Common myeloid progenitor, CD34-positive (primary cell): Measurements from ENCODE around the gene ATP6V0D1.

ENCODE experiments used
- CTCF ChIA-PET: fragments of 350-600 bp; sonication (Branson Sonifier 250); formaldehyde crosslinking; loops from one replicate; lab custom pipeline; 2021; ENCODE audit warnings: antibody characterized with exemption; lab: Charles Lee
- POLR2A ChIA-PET: fragments of 350-600 bp; sonication (Branson Sonifier 250); formaldehyde crosslinking; loops from one replicate; lab custom pipeline; 2021; ENCODE audit warnings: antibody characterized with exemption; lab: Charles Lee
- DNase-seq, 3 donors: peaks; one replicate each; pipeline versions ENCODE4 v3.0.0 to v3.0.0-alpha.2; 2013
- H3K27ac ChIP-seq, 2 experiments: 1 replicate in 1 of 2; 2 replicates in 1 of 2; pipeline ENCODE4 v1.7.0; 2013; ENCODE audit warnings: inconsistent platforms in 2 of 2, low read length in 2 of 2, mild to moderate bottlenecking in 2 of 2, low read depth in 1 of 2, moderate library complexity in 1 of 2; ENCODE audit not compliant: severe bottlenecking in 2 of 2, insufficient read depth in 1 of 2, poor library complexity in 1 of 2
- H3K27me3 ChIP-seq, 5 experiments: replicated peaks in 2 of 5; 1 replicate in 3 of 5; 2 replicates in 2 of 5; pipeline versions ENCODE4 v1.6.1 to v1.7.0; 2013; ENCODE audit warnings: low read length in 4 of 5, mild to moderate bottlenecking in 2 of 5, moderate library complexity in 2 of 5, inconsistent platforms in 1 of 5; ENCODE audit not compliant: insufficient read depth in 5 of 5, control insufficient read depth in 4 of 5
- H3K36me3 ChIP-seq, 4 experiments: 1 replicate in 2 of 4; 2 replicates in 2 of 4; pipeline versions ENCODE4 v1.6.1 to v1.7.0; 2013; ENCODE audit warnings: low read length in 3 of 4, control low read depth in 1 of 4, mild to moderate bottlenecking in 1 of 4; ENCODE audit not compliant: control insufficient read depth in 4 of 4, insufficient read depth in 4 of 4
- H3K4me1 ChIP-seq, 4 experiments: 1 replicate in 3 of 4; 2 replicates in 1 of 4; pipeline versions ENCODE4 v1.6.1 to v1.7.1; 2013; ENCODE audit warnings: low read length in 3 of 4, mild to moderate bottlenecking in 3 of 4, control low read depth in 1 of 4, inconsistent platforms in 1 of 4, moderate library complexity in 1 of 4; ENCODE audit not compliant: control insufficient read depth in 4 of 4, insufficient read depth in 4 of 4; ENCODE audit errors: control extremely low read depth in 1 of 4
- H3K4me3 ChIP-seq, 7 experiments: 1 replicate in 4 of 7; 2 replicates in 3 of 7; pipeline versions ENCODE4 v1.5.1 to v1.7.0; 2013; ENCODE audit warnings: mild to moderate bottlenecking in 7 of 7, low read length in 6 of 7, moderate library complexity in 6 of 7, inconsistent platforms in 2 of 7, low read depth in 2 of 7, control low read depth in 1 of 7; ENCODE audit not compliant: insufficient read depth in 4 of 7, control insufficient read depth in 1 of 7; ENCODE audit errors: extremely low read depth in 1 of 7
- H3K9me3 ChIP-seq, 5 experiments: 1 replicate in 4 of 5; 2 replicates in 1 of 5; pipeline versions ENCODE4 v1.6.1 to v1.7.1; 2013; ENCODE audit warnings: low read length in 4 of 5, mild to moderate bottlenecking in 2 of 5, inconsistent platforms in 1 of 5, low read depth in 1 of 5, moderate library complexity in 1 of 5; ENCODE audit not compliant: control insufficient read depth in 4 of 5, insufficient read depth in 2 of 5; ENCODE audit errors: control extremely low read depth in 1 of 5
- WGBS: methylation state at CpG from one replicate; pipeline ENCODE4 v1.1.5; 2013; ENCODE audit not compliant: insufficient coverage; 5-methylcytosine and 5-hydroxymethylcytosine counted together

ATP6V0D1 gene

GRCh38 chr16:67411339-67411738 is 69.6 kb downstream of the ATP6V0D1 start:
- ChIA-PET POLR2A (no interaction called here), CTCF (interaction anchor here (1.8 kb wide), 1 partner anchor 12 kb away, joined by 4 read pairs; no protein-coding TSS in a partner anchor)
- Histone ChIP-seq H3K4me1 (peaks cover 0 to 8% (median 6%) of the 10 kb centered on the region in 4 experiments), H3K36me3 (no peaks in the 10 kb centered on the region), H3K9me3 (no peaks in the 10 kb centered on the region), H3K27me3 (no peaks in the 10 kb centered on the region), H3K27ac (no peak overlapping the region), H3K4me3 (no peak overlapping the region)
- 96% methylated on average over 2 of the region's 3 CpGs for WGBS
- DNase-seq, result no peak

GRCh38 chr16:67409631-67410030 is 71.3 kb downstream of the ATP6V0D1 start:
- 94% methylated on average over 8 of the region's 9 CpGs for WGBS
- no peak overlapping the region for H3K27ac ChIP-seq
- ChIA-PET POLR2A (no interaction called here), CTCF (no interaction called here)
- no peak for DNase-seq
- no peaks in the 10 kb centered on the region for H3K36me3 ChIP-seq
- H3K4me3 ChIP-seq, result no peak overlapping the region
- no peaks in the 10 kb centered on the region for H3K4me1 ChIP-seq
- H3K9me3 ChIP-seq, result no peaks in the 10 kb centered on the region
- H3K27me3 ChIP-seq, result no peaks in the 10 kb centered on the region

- H3K27ac ChIP-seq, result no peak overlapping the region
- H3K4me1 ChIP-seq, result peaks cover 0 to 8% (median 4%) of the 10 kb centered on the region in 4 experiments
- H3K36me3 ChIP-seq, result no peaks in the 10 kb centered on the region
- H3K9me3 ChIP-seq, result no peaks in the 10 kb centered on the region
- H3K27me3 ChIP-seq, result no peaks in the 10 kb centered on the region
- CTCF ChIA-PET, result interaction anchor here (1.0 to 1.4 kb wide), 3 partner anchors 9 to 144 kb away, joined by 3 to 7 read pairs (median 4); no protein-coding TSS in a partner anchor
- no peak overlapping the region for H3K4me3 ChIP-seq
- POLR2A ChIA-PET, result no interaction called here
- 98% methylated on average over 4 of the region's 6 CpGs for WGBS
- DNase-seq, result no peak
Measured at GRCh38 chr16:67407788-67408452, 73.0 kb downstream of the ATP6V0D1 start.

GRCh38 chr16:67407176-67407787 is 73.7 kb downstream of the ATP6V0D1 start:
- Histone ChIP-seq H3K36me3 (no peaks in the 10 kb centered on the region), H3K27me3 (no peaks in the 10 kb centered on the region), H3K4me1 (peaks cover 0 to 8% (median 4%) of the 10 kb centered on the region in 4 experiments), H3K9me3 (no peaks in the 10 kb centered on the region), H3K27ac (no peak overlapping the region), H3K4me3 (no peak overlapping the region)
- no peak for DNase-seq
- WGBS, result 96% methylated on average over 7 of the region's 7 CpGs
- ChIA-PET CTCF (interaction anchor here (1.2 to 1.4 kb wide), 2 partner anchors 8 to 143 kb away, joined by 4 to 7 read pairs; no protein-coding TSS in a partner anchor), POLR2A (no interaction called here)

GRCh38 chr16:67406111-67406971 is 74.6 kb downstream of the ATP6V0D1 start:
- ChIA-PET CTCF (interaction anchor here (1.4 kb wide), 1 partner anchor 142 kb away, joined by 4 read pairs; no protein-coding TSS in a partner anchor), POLR2A (no interaction called here)
- no peaks in the 10 kb centered on the region for H3K36me3 ChIP-seq
- no peak for DNase-seq
- no peaks in the 10 kb centered on the region for H3K9me3 ChIP-seq
- peaks cover 0 to 8% (median 4%) of the 10 kb centered on the region in 4 experiments for H3K4me1 ChIP-seq
- no peak overlapping the region for H3K27ac ChIP-seq
- no peaks in the 10 kb centered on the region for H3K27me3 ChIP-seq
- H3K4me3 ChIP-seq, result no peak overlapping the region
- 96% methylated on average over 14 of the region's 18 CpGs for WGBS

- no peak overlapping the region for H3K4me3 ChIP-seq
- CTCF ChIA-PET, result interaction anchor here (0.9 to 1.2 kb wide), 3 partner anchors 20 to 145 kb away, joined by 3 to 4 read pairs (median 4); no protein-coding TSS in a partner anchor
- H3K4me1 ChIP-seq, result peaks cover 0 to 8% (median 4%) of the 10 kb centered on the region in 4 experiments
- H3K36me3 ChIP-seq, result no peaks in the 10 kb centered on the region
- H3K27ac ChIP-seq, result no peak overlapping the region
- 95% methylated on average over 8 of the region's 8 CpGs for WGBS
- DNase-seq, result no peak
- POLR2A ChIA-PET, result no interaction called here
- H3K27me3 ChIP-seq, result peaks cover 0 to 2% (median 0%) of the 10 kb centered on the region in 5 experiments
- no peaks in the 10 kb centered on the region for H3K9me3 ChIP-seq
Measured at GRCh38 chr16:67405336-67405735, 75.6 kb downstream of the ATP6V0D1 start.
